SK-N-MC (cell line): ENCODE measurements around the gene IFI30.

ENCODE experiments used
- EZH2 ChIP-seq: fragments of 200-600 bp; sonication (generic); IDR thresholded peaks from one replicate; pipeline ENCODE4 v1.6.1; 2017; ENCODE audit warnings: antibody characterized with exemption
- FOXP2 ChIP-seq: optimal IDR thresholded peaks from 2 replicates; pipeline ENCODE3; 2011; ENCODE audit warnings: mild to moderate bottlenecking, moderate library complexity; ENCODE audit not compliant: insufficient read depth; ENCODE audit errors: extremely low read length, control extremely low read depth
- POLR2AphosphoS5 ChIP-seq: IDR thresholded peaks from 2 replicates; pipeline ENCODE4 v1.6.1; 2012; ENCODE audit warnings: mild to moderate bottlenecking, low read depth, low read length, borderline replicate concordance

DNA sequence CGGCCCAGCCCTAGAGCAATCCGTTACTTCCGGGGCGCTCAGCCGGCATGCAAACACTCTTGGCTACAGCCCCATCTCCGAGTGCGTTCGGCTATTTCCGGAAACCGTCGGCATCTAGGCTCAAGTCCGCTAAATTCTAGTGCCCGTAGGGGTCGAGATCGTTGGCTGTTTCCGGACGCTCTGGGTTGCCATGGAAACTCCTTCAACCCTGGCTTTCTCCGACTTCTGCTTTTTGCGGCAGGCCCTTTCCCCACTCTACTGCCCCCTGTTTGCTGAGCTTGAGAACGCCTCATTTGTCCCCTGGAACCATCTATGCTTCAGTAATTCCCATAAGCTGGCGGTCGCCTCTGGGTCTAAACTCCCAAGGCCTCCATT, 21.2 kb upstream of the IFI30 start:
- TF ChIP-seq EZH2 (no peak), POLR2AphosphoS5 (no peak), FOXP2 (no peak)
